Posterior cingulate gyrus (tissue), 11 donors: ENCODE data around the gene TRAFD1.
"Not testable (repeated sequence)": the region's sequence is repeated elsewhere in the genome, so short reads cannot be mapped to it uniquely, and the experiment has no call there.

ENCODE experiments used
- DNase-seq, 10 donors: peaks; one replicate each; pipeline versions ENCODE4 v3.0.0 to v3.0.0-alpha.2; 2020 to 2021; ENCODE audit warnings: mixed read lengths in 3 of 10
- intact Hi-C: fragments of 100-400 bp; cut with DNase I; formaldehyde crosslinking; loops from one replicate; pipeline ENCODE4 v1.15.1; 2023

TRAFD1 gene, protein sequence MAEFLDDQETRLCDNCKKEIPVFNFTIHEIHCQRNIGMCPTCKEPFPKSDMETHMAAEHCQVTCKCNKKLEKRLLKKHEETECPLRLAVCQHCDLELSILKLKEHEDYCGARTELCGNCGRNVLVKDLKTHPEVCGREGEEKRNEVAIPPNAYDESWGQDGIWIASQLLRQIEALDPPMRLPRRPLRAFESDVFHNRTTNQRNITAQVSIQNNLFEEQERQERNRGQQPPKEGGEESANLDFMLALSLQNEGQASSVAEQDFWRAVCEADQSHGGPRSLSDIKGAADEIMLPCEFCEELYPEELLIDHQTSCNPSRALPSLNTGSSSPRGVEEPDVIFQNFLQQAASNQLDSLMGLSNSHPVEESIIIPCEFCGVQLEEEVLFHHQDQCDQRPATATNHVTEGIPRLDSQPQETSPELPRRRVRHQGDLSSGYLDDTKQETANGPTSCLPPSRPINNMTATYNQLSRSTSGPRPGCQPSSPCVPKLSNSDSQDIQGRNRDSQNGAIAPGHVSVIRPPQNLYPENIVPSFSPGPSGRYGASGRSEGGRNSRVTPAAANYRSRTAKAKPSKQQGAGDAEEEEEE

DNA sequence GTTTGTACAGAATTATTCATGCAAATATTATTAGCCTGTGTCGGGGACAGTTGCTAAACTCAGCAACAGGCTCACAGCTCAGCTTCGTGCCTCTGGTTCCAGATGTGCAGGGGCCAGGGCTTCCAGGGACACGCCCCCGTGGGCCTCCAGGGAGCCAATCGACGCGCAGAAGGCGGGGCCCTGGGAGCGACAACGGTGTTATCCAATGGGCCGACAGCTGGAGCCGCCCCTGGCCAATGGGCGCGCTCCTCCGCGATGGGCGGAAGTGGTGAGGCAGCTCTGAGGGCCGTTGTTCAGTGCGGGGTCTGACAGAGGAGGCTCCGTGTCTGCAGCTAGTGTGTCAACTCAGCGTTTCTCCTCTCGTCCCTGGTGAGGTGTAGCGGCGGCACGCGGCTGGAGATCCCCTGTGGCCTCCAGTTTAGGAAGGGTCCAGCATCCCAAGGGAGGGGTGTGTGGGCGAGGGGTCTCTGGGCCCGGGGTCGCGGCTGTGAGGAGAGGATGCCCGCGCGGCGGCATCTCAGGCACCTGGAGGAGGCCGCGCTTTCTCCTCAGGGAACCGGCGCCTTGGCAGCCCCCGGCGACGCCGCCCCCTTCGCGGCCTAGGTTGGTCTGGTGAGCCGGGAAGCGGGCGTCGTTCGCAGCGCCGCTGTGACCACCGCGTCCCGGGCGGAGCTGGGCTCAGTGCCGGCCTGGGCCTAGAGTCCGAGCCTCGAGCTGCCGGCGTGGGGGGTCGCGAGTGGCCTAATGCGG, at the start of gene TRAFD1:
Gene TRAFD1 (plus strand): TSS at position 311 of the 750 bp plus-strand sequence. CDS start 4,963 bp downstream, outside the sequence.
- peak; percentile 98 to 100 (median 98) for DNase-seq
- intact Hi-C loops, result loop anchor here (5.0 kb wide), 1 partner anchor 257 kb away; the partner anchor contains the start of gene HECTD4

DNA sequence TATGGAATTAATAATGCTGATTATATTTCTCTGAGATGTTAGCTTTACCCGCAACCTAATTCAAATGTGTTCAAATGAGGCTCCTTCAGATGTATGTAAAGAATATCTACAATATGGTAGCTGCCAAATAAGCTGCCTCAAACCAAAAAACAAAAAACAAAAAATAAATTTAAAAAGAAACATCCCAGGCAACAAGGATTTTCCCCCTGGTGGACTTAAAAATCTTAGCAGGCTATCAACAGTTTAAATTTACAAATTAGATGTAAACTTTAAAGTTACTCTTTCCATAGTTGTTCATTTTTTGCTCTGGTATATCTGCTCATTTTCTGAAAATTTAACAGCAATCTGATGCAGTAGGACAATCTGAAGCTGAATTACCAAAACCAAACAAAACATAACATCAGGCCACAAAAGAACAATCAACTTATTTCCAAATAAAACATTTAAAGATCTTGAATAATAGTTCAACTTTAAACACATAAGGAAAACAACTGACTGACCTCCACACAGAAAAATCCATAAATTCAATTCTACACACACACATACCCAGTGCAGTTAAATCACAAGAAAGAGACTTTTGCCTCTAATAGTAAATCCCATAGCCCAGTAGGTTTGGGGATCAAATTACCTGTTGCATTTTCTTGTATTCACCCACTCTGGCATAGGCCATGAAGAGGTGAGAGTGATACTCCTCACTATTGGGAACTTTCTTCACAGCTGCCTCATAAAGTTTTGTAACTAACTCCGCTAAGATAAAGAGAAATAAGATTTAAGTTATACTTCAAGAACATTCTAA, 38.1 kb upstream of the TRAFD1 start:
- DNase-seq, result no peak
- intact Hi-C loops, result no loop called here

DNA sequence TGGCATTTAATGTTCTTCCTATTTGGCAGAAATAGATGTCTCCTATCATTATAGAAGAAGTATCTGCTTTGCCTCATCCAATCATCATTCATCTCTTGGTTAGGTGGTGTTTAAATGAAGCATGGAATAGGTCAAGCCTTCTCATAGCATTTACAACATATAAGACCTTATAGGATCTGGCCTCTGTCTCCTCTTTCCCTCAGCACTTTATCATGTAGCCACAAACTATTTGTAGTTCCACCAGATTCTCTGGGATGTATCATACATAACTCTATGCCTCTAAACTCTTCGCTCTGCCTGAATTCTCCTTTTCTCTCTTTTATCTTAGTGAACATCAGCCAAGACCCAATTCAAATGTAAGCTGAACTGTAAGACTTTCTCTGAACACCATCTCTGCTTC, 37.5 kb upstream of the TRAFD1 start:
- intact Hi-C loops, result no loop called here
- DNase-seq, result no peak

DNA sequence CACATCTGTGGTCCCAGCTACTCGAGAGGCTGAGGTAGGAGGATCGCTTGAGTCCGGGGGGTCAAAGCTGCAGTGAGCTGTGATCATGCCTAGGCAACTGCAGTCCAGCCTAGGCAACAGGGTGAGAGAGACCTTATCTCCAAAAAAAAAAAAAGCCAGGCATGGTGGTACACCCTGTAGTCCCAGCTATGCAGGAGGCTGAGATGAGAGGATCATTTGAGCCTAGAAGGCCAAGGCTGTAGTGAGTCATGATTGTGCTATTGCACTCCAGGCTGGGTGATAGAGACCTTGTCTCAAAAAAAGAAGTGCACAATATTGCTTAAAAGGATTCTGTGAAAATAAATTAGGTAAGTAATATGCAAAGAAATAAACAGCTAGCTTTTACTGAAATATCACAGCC, 33.8 kb upstream of the TRAFD1 start:
- intact Hi-C loops, result no loop called here
- DNase-seq, result no peak

DNA sequence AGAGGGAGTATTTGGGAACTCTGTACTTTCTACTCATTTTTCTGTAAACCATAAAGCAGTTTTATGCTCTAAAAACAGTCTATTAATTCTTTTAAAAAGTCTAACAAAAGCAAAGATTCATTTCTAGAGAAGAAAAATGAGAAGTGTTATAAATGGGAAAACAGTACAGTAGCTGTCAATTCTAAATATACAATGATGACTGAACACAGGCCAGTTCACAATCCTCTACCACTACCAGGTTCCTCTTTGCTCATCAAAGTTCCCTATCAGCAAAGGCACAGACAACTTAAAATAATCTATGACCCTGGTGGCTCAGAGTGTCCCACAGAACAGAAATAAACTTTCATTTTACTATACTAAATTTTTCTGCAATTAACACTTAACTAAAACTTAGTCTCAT, 29.3 kb upstream of the TRAFD1 start:
- no peak for DNase-seq
- intact Hi-C loops, result no loop called here

DNA sequence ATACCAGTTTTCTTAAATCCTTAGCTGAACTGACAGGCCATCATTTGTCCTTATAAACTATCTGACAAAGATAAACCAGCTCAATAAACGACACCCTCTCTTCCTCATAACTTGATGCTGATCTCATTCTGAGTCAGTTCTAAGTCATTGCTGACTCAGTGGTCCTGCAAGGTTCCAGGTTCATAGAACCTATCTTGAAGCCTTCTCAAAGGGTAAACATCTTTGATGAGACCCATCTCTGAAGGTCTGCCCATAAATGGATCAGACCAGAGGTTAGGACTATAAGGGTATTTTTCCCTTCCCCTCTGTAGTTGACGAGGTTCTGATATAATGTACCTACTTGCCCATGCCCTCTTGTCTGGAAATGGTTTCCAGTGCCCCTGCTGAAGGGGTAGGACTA, 28.7 kb upstream of the TRAFD1 start:
- no peak for DNase-seq
- intact Hi-C loops, result no loop called here

DNA sequence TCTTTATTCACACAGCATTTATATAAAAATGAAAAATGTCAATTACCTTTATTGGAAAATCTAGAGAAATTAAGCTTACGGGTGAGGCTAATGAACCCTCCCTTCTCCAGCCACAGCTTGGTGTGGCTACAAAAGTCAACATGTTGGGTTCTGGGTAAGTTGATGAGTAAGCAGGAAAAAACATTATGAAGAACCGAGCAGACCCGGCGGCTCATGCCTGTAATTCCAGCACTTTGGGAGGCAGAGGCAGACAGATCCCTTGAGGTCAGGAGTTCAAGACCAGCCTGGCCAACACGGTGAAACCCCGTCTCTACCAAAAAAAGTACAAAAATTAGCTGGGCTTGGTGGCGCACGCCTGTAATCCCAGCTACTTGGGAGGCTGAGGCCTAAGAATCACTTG, 27.7 kb upstream of the TRAFD1 start:
- intact Hi-C loops, result no loop called here
- no peak for DNase-seq

DNA sequence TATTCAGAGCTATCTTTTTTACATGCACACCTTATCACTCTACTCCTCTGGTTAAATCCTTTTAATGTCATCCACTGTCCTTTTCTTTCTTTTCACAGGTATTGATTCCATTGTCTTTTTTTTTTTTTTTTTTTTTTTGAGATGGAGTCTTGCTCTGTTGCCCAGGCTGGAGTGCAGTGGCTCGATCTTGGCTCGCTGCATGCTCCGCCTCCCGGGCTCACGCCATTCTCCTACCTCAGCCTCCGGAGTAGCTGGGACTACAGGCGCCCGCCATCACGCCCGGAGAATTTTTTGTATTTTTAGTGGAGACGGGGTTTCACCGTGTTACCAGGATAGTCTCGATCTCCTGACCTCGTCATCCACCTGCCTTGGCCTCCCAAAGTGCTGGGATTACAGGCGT, 24.9 kb upstream of the TRAFD1 start:
- DNase-seq, intact Hi-C loops: not testable (repeated sequence)

DNA sequence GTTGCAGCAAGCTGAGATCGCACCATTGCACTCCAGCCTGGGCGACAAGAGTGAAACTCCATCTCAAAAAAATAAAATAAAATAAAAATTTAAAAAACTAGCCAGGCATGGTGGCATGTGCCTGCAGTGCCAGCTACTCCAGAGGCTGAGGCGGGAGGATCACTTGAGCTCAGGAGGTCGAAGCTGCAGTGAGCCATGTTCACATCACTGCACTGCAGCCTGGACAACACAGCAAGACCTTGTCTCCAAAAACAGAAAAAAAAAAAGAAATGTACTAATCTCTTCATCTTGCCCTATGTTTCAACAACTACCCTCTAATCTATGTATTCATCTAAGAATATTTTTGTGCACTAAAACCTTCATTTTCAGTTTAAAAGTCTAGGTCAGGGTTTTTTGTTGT, 23.2 kb upstream of the TRAFD1 start:
- intact Hi-C loops, result no loop called here
- DNase-seq, result no peak

DNA sequence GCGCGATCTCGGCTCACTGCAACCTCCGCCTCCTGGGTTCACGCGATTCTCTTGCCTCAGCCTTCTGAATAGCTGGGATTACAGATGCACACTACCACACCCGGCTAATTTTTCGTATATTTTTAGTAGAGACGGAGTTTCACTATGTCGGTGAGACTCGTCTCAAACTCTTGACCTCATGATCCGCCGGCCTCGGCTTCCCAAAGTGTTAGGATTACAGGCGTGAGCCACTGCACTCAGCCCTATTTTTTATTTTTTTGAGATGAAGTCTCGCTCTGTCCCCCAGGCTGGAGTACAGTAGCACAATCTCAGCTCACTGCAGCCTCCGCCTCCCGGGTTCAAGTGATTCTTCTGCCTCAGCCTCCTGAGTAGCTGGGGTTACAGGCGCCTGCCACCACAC, 22.6 kb upstream of the TRAFD1 start:
- intact Hi-C loops, DNase-seq: not testable (repeated sequence)

DNA sequence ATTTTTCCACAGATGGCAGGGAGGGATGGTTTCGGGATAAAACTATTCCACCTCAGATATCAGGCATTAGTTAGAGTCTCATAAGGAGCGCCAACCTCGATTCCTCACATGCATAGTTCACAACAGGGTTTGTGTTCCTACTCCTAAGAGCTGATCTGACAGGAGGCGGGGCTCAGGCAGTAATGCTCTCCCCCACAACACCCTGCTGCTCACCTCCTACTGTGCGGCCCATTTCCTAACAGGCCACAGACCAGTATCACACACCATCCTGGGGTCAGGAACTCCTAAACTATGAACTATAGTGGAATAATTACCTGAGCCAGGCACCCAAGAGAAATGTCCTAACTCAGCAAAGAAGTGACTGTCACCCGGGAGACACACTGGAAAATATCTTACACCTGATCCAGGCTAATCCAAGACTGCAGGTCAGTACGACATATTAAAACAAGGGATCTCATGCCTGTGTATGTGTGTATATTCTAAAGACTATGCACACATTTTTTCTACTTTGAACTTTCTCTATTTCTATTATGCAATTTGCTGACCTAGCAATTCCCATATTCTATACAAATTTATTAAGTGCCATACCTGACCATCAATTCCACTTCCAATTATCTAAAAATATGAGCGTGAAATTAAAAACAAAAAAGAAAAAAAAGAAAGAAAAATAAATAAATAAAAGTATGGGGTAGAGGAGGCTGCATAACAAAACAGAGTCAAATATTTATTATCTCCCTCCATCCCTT, 21.4 kb upstream of the TRAFD1 start:
- no peak for DNase-seq

DNA sequence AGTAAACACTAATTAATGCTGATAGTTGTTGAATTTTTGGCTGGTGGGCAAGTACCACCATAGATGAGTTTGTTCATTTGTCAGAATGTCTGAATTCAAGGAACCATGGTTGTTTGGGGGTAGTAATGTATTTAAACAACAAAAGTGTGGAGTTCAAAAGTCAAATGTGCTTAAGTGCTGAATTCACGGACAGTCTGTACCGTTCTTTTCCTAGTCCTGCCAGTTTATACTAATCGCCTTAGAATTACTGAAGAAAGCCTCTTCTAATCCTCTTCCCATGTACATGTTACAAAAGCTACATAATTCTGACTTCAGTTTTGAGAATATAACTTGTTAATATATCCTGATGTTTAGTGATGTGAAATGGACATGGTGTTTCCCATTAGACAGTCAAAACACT, 19.5 kb upstream of the TRAFD1 start:
- no peak for DNase-seq
- intact Hi-C loops, result loop anchor here (5.0 kb wide), 1 partner anchor 281 kb away; no protein-coding TSS in a partner anchor

More for the DNA sequence above, 21.4 kb upstream of the TRAFD1 start:
- intact Hi-C loops, result no loop called here

DNA sequence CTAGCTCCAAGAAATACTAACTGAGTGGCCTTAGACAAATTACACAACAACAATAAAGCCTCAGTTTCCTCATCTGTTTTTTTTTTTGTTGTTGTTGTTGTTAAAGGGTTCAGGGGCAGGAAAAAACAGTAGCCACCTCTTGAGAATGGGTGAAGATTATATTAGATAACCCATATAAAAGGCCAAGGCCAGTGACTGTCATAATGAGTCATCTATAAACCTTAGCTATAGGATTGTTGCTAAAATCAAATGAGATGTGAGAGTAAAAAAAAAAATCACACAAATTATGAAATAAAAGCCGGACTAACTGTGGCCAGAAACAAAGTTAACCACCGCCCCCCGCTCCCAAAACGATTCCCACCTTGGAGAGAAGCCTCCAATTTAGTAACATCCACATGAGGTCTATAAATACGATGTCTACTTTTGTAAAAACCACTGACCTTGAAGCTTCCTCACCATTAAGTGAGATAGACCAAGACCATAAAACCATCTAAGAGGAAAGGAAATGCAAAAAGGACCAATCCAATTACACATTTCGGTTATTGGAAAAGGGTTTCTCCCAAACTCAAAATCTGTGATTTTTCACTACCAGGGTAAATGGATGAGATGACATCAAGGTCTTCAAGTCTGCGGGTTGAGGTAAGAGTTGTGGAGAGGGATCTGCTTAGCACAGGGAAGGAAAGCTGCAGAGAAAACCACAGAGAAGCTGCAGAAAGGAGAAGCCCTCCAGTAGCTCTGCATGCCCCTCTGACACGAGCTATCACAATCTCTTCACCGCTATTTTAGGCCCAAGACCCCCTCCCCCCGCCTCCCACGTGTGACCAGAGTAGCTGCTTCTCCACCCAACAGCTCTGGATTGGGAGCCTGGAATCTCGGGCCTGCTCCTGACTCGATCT, 17.8 kb upstream of the TRAFD1 start:
- intact Hi-C loops, result loop anchor here (2.0 to 5.0 kb wide), 2 partner anchors 95 to 280 kb away; partner anchors contain the start of genes ERP29 and TMEM116
- DNase-seq, result peak in 3 of 10 donors; percentile 14 to 82 (median 27)

DNA sequence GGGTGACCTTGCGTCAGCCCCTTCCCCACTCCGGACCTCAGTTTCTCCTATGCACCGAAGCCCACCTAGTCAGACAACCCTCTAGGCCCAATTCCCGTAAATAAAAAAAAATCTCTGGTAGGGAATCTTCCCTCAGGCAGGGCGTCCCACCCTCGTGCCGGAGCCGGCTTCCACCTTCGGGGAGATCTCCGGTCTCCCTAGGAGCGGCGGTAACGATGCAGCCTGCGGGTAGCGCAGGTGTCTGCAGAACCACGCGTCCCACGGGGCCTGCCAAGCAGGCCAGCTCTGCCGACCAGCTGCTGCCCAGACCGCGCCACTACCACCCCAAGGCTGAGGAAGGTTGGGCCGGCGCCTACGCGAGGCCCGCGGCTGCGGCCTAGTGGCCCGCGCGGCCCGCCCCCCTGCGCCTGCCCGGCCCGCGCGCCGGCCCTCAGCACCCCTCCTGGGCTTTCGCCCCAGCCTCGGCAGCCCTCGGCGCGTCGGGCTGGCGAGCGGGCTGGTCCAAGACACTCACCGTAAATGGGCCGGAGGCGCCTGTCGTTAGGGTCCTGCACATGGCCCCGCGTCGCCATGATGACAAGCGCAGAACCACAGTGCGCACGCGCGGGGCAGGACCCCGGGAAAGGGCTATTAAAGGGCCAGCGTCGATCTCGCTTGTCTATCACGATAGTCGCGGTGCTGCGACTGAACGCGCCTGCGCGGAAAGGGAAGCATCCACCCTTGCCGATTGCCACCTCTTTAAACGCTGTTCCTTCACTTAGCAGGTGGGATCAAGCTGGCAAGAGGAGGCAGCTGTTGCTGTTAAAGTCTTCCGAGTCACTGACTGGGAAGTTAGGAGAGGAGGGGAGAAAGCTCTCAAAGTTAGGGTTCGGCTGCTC, 16.9 kb upstream of the TRAFD1 start, which contains the start of gene NAA25:
Gene NAA25 (minus strand): TSS at position 582 of the 878 bp plus-strand sequence. CDS start 10 bp downstream, at position 572.
- intact Hi-C loops, result loop anchor here (2.0 to 5.0 kb wide), 2 partner anchors 96 to 279 kb away; partner anchors contain the start of genes ERP29 and TMEM116
- DNase-seq, result peak; percentile 81 to 98 (median 88)

DNA sequence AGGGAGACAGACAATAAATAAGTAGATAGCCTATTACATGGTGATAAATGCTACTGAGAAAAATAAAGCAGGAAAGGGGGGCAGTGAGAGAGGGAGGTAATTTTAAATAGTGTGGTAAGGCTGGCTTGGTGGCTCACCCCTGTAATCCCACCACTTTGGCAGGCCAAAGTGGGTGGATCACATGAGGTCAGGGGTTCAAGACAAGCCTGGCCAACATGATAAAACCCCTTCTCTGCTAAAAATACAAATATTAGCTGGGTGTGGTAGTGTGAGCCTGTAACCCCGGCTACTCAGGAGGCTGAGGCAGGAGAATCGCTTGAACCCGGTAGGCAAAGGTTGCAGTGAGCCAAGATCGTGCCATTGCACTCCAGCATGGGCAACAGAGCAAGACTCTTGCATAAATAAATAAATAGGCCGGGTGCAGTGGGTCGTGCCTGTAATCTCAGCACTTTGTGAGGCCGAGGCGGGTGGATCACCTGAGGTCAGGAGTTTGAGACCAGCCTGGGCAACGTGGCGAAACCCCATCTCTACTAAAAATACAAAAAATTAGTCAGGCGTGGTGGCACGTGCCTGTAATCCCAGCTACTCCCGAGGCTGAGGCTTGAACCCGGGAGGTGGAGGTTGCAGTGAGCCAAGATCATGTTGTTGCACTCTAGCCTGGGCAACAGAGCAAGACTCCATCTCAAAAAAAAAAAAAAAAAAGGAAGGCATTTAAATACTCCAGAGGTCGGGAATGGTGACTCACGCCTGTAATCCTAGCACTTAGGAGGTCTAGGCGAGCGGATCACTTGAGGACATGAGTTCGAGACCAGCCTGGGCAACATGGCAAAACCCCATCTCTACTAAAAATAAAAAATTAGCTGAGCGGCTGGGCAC, 14.3 kb upstream of the TRAFD1 start:
- intact Hi-C loops, DNase-seq: not testable (repeated sequence)

DNA sequence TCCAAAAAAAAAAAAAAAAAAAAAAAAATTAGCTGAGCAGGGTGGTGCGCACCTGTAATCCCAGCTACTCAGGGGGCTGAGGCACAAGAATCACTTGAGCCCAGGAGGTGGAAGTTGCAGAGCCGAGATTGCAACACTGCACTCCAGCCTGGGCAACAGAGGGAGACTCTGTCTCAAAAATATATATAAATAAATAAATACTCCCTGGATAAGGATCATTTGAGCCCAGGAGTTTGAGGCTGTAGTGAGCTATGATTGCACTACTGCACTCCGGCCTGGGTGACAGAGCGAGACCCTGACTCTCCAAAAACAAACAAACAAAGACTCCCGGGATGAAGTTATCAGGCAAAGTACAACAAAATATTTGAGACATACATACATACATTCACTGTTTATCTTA, 13.4 kb upstream of the TRAFD1 start:
- intact Hi-C loops, result no loop called here

More for the DNA sequence above, 13.4 kb upstream of the TRAFD1 start:
- DNase-seq, result no peak
